ENCODE results near the gene POU2AF1. TPM values are rescaled to one million over a fixed set of nuclear protein-coding genes. Genes with fewer than 3 reads are reported as not detected.

Gene POU2AF1
- total RNA-seq, 1 experiment from 2014 or later = 0.22 TPM

DNA sequence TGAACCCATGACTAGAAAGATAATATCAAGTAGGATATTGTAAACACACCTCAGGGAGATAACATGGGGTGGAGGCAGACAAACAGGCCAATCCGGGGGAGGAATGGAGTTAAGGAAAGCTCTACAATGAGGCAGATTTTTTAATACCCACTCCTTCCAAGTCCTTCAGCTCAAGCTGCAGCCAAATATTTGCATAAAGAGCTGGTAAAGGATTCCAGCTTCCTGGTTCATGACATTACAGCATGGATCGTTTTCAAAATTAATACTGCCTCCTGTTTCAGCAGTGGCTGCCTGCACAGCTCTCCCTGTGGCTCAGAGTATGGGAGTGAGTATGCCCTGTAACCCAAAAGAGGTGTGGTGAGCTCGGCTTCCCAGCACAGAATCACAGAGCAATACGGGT lies 75.6 kb downstream of the POU2AF1 start (continued):
- TF ChIP-seq, protein P1, sequence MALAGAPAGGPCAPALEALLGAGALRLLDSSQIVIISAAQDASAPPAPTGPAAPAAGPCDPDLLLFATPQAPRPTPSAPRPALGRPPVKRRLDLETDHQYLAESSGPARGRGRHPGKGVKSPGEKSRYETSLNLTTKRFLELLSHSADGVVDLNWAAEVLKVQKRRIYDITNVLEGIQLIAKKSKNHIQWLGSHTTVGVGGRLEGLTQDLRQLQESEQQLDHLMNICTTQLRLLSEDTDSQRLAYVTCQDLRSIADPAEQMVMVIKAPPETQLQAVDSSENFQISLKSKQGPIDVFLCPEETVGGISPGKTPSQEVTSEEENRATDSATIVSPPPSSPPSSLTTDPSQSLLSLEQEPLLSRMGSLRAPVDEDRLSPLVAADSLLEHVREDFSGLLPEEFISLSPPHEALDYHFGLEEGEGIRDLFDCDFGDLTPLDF (CRISPR knock-in tag; IDR thresholded peaks at IDR 0.05) = no peak
- TF ChIP-seq FOXP1 (CRISPR knock-in tag; IDR thresholded peaks at IDR 0.05; ENCODE audit: borderline replicate concordance) (no peak), HMGA2 (CRISPR knock-in tag; IDR thresholded peaks at IDR 0.05) (no peak), ZNF423 (CRISPR knock-in tag; IDR thresholded peaks at IDR 0.05) (no peak)
- TF ChIP-seq, protein P2, sequence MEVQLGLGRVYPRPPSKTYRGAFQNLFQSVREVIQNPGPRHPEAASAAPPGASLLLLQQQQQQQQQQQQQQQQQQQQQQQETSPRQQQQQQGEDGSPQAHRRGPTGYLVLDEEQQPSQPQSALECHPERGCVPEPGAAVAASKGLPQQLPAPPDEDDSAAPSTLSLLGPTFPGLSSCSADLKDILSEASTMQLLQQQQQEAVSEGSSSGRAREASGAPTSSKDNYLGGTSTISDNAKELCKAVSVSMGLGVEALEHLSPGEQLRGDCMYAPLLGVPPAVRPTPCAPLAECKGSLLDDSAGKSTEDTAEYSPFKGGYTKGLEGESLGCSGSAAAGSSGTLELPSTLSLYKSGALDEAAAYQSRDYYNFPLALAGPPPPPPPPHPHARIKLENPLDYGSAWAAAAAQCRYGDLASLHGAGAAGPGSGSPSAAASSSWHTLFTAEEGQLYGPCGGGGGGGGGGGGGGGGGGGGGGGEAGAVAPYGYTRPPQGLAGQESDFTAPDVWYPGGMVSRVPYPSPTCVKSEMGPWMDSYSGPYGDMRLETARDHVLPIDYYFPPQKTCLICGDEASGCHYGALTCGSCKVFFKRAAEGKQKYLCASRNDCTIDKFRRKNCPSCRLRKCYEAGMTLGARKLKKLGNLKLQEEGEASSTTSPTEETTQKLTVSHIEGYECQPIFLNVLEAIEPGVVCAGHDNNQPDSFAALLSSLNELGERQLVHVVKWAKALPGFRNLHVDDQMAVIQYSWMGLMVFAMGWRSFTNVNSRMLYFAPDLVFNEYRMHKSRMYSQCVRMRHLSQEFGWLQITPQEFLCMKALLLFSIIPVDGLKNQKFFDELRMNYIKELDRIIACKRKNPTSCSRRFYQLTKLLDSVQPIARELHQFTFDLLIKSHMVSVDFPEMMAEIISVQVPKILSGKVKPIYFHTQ (CRISPR knock-in tag; IDR thresholded peaks at IDR 0.05) = no peak
- TF ChIP-seq, protein P3, sequence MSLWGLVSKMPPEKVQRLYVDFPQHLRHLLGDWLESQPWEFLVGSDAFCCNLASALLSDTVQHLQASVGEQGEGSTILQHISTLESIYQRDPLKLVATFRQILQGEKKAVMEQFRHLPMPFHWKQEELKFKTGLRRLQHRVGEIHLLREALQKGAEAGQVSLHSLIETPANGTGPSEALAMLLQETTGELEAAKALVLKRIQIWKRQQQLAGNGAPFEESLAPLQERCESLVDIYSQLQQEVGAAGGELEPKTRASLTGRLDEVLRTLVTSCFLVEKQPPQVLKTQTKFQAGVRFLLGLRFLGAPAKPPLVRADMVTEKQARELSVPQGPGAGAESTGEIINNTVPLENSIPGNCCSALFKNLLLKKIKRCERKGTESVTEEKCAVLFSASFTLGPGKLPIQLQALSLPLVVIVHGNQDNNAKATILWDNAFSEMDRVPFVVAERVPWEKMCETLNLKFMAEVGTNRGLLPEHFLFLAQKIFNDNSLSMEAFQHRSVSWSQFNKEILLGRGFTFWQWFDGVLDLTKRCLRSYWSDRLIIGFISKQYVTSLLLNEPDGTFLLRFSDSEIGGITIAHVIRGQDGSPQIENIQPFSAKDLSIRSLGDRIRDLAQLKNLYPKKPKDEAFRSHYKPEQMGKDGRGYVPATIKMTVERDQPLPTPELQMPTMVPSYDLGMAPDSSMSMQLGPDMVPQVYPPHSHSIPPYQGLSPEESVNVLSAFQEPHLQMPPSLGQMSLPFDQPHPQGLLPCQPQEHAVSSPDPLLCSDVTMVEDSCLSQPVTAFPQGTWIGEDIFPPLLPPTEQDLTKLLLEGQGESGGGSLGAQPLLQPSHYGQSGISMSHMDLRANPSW (CRISPR knock-in tag; conservative IDR thresholded peaks at IDR 0.05; ENCODE audit: low read depth) = no peak

DNA sequence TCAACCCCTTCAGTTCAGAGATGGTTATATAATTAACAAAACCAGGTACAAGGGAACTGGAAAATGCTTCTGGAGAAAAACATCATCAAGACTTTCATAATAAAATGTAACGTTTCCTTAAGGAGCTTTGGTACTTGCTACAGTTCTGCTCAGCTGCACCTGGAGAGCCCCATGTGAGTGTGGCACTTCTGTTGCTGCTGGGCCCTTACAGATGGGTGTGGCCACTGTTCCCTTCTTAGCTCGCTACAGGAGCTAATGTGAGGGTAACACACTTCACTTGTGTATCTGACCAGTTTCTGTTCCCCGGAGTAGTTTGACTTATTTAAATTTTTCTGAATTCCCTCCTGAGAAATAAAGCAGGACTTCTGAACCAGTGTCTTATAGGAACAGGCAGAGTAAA lies 76.8 kb downstream of the POU2AF1 start:
- Mint-ChIP-seq H3K27me3 (ENCODE audit: low read depth) (peaks cover 23% of the 10 kb centered on the region), H3K4me3 (no peak overlapping the region), H3K36me3 (no peaks in the 10 kb centered on the region), H3K9me3 (no peaks in the 10 kb centered on the region), H3K27ac (no peak overlapping the region), H3K4me1 (peaks cover 45% of the 10 kb centered on the region)
- ATAC-seq (no peak), DNase-seq (ENCODE audit: low spot score) (no peak)
- ChIA-PET CTCF (interaction anchor here (2.0 to 2.4 kb wide), 2 partner anchors 121 to 127 kb away, joined by 12 to 14 read pairs; no protein-coding TSS in a partner anchor), POLR2A (no interaction called here)
- TF ChIP-seq, protein P4, sequence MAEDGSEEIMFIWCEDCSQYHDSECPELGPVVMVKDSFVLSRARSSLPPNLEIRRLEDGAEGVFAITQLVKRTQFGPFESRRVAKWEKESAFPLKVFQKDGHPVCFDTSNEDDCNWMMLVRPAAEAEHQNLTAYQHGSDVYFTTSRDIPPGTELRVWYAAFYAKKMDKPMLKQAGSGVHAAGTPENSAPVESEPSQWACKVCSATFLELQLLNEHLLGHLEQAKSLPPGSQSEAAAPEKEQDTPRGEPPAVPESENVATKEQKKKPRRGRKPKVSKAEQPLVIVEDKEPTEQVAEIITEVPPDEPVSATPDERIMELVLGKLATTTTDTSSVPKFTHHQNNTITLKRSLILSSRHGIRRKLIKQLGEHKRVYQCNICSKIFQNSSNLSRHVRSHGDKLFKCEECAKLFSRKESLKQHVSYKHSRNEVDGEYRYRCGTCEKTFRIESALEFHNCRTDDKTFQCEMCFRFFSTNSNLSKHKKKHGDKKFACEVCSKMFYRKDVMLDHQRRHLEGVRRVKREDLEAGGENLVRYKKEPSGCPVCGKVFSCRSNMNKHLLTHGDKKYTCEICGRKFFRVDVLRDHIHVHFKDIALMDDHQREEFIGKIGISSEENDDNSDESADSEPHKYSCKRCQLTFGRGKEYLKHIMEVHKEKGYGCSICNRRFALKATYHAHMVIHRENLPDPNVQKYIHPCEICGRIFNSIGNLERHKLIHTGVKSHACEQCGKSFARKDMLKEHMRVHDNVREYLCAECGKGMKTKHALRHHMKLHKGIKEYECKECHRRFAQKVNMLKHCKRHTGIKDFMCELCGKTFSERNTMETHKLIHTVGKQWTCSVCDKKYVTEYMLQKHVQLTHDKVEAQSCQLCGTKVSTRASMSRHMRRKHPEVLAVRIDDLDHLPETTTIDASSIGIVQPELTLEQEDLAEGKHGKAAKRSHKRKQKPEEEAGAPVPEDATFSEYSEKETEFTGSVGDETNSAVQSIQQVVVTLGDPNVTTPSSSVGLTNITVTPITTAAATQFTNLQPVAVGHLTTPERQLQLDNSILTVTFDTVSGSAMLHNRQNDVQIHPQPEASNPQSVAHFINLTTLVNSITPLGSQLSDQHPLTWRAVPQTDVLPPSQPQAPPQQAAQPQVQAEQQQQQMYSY (CRISPR knock-in tag; IDR thresholded peaks at IDR 0.05) = no peak
- TF ChIP-seq NR2C2 (CRISPR knock-in tag; IDR thresholded peaks at IDR 0.05) (no peak), NR1H2 (CRISPR knock-in tag; IDR thresholded peaks at IDR 0.05) (no peak), SMAD3 (CRISPR knock-in tag; IDR thresholded peaks at IDR 0.05; ENCODE audit: borderline replicate concordance) (no peak), ZNF317 (CRISPR knock-in tag; IDR thresholded peaks at IDR 0.05; ENCODE audit: borderline replicate concordance, low read depth) (no peak), FOXJ3 (CRISPR knock-in tag; IDR thresholded peaks at IDR 0.05; ENCODE audit: borderline replicate concordance) (no peak), ETV6 (CRISPR knock-in tag; IDR thresholded peaks at IDR 0.05) (no peak), ZNF138 (CRISPR knock-in tag; conservative IDR thresholded peaks at IDR 0.05) (no peak), TEAD1 (CRISPR knock-in tag; IDR thresholded peaks at IDR 0.05) (no peak), ZNF416 (CRISPR knock-in tag; IDR thresholded peaks at IDR 0.05) (no peak), ZNF232 (CRISPR knock-in tag; IDR thresholded peaks at IDR 0.05) (no peak), RELA (CRISPR knock-in tag; IDR thresholded peaks at IDR 0.05; ENCODE audit: borderline replicate concordance) (no peak), IRF2 (CRISPR knock-in tag; IDR thresholded peaks at IDR 0.05; ENCODE audit: borderline replicate concordance, low read depth) (no peak)
- TF ChIP-seq, protein P5, sequence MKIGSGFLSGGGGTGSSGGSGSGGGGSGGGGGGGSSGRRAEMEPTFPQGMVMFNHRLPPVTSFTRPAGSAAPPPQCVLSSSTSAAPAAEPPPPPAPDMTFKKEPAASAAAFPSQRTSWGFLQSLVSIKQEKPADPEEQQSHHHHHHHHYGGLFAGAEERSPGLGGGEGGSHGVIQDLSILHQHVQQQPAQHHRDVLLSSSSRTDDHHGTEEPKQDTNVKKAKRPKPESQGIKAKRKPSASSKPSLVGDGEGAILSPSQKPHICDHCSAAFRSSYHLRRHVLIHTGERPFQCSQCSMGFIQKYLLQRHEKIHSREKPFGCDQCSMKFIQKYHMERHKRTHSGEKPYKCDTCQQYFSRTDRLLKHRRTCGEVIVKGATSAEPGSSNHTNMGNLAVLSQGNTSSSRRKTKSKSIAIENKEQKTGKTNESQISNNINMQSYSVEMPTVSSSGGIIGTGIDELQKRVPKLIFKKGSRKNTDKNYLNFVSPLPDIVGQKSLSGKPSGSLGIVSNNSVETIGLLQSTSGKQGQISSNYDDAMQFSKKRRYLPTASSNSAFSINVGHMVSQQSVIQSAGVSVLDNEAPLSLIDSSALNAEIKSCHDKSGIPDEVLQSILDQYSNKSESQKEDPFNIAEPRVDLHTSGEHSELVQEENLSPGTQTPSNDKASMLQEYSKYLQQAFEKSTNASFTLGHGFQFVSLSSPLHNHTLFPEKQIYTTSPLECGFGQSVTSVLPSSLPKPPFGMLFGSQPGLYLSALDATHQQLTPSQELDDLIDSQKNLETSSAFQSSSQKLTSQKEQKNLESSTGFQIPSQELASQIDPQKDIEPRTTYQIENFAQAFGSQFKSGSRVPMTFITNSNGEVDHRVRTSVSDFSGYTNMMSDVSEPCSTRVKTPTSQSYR (CRISPR knock-in tag; IDR thresholded peaks at IDR 0.05) = no peak
- TF ChIP-seq, protein P6, sequence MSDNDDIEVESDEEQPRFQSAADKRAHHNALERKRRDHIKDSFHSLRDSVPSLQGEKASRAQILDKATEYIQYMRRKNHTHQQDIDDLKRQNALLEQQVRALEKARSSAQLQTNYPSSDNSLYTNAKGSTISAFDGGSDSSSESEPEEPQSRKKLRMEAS (CRISPR knock-in tag; IDR thresholded peaks at IDR 0.05) = no peak
- TF ChIP-seq, protein P7, sequence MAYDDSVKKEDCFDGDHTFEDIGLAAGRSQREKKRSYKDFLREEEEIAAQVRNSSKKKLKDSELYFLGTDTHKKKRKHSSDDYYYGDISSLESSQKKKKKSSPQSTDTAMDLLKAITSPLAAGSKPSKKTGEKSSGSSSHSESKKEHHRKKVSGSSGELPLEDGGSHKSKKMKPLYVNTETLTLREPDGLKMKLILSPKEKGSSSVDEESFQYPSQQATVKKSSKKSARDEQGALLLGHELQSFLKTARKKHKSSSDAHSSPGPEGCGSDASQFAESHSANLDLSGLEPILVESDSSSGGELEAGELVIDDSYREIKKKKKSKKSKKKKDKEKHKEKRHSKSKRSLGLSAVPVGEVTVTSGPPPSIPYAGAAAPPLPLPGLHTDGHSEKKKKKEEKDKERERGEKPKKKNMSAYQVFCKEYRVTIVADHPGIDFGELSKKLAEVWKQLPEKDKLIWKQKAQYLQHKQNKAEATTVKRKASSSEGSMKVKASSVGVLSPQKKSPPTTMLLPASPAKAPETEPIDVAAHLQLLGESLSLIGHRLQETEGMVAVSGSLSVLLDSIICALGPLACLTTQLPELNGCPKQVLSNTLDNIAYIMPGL (CRISPR knock-in tag; IDR thresholded peaks at IDR 0.05) = no peak
